OCI-LY7 (cell line): ENCODE measurements around the gene HSPA5.

ENCODE experiments used
- EZH2phosphoT487 ChIP-seq: fragments of 200-600 bp; sonication (generic); IDR thresholded peaks from 2 replicates; pipeline ENCODE4 v1.6.1; 2018; ENCODE audit warnings: low read depth, borderline replicate concordance, mild to moderate bottlenecking, mixed run types, antibody characterized with exemption, low read length, moderate library complexity, mixed read lengths
- TF ChIP-seq, protein P1 (sequence below): fragments of 200-600 bp; sonication (generic); conservative IDR thresholded peaks from 2 replicates; pipeline ENCODE4 v1.5.1; 2014; ENCODE audit warnings: mild to moderate bottlenecking, antibody characterized with exemption, low read length, moderate library complexity, mixed read lengths

- TF ChIP-seq, protein P1, sequence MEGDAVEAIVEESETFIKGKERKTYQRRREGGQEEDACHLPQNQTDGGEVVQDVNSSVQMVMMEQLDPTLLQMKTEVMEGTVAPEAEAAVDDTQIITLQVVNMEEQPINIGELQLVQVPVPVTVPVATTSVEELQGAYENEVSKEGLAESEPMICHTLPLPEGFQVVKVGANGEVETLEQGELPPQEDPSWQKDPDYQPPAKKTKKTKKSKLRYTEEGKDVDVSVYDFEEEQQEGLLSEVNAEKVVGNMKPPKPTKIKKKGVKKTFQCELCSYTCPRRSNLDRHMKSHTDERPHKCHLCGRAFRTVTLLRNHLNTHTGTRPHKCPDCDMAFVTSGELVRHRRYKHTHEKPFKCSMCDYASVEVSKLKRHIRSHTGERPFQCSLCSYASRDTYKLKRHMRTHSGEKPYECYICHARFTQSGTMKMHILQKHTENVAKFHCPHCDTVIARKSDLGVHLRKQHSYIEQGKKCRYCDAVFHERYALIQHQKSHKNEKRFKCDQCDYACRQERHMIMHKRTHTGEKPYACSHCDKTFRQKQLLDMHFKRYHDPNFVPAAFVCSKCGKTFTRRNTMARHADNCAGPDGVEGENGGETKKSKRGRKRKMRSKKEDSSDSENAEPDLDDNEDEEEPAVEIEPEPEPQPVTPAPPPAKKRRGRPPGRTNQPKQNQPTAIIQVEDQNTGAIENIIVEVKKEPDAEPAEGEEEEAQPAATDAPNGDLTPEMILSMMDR = no peak
- no peak for TF ChIP-seq EZH2phosphoT487
Measured at GRCh38 chr9:125241000-125241862, at the start of gene HSPA5.
